ENCODE measurements around the gene DCUN1D5.
A peak's percentile ranks its signal among the peaks of the same experiment; 100 is the strongest.

The DCUN1D5 gene

DNA sequence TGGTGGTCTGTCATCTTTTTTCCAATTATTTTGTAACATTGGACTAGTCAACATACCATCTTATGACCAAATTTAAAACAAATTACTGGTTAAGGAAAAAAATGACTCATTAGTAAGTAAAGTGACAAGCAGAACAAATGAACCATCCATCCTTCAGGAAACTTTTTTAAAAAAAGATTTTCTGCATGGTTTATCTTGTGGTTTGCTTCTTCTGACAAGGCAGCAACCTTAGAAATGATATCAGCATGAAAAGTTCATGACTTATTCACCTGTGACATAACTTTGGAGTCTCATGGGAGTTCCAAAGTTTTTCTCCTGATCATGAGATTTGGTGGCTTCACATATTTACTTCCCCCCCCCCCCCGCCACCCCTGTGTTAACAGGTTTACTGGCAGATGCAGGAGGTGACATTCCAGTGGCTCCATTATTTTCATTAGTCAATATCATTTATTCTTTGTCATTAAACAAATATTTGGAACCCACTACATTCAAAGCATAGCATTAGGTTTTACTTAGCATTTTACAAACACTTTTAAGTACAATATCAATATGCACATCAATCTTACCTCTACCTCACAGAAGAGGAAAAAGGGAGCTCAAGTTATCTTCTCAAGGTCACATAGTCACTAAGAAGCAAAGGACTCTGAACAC is 40.7 kb downstream of the DCUN1D5 start:
- peak overlapping the region; percentile 54 for H3K4me2 ChIP-seq (ENCODE audit: low read length, poor library complexity, severe bottlenecking)
- no peak overlapping the region for H2AFZ ChIP-seq (ENCODE audit: low read depth, low read length)
- H3K4ac ChIP-seq (ENCODE audit: low read depth in 1 of 2, low read length in 2 of 2) = no peak overlapping the region
- DNase-seq = no peak
- H3K14ac ChIP-seq (ENCODE audit: low read length in 2 of 2) = no peak overlapping the region
- H2BK12ac ChIP-seq (ENCODE audit: low read length in 2 of 2) = no peak overlapping the region
- H4K91ac ChIP-seq (ENCODE audit: low read length) = no peak overlapping the region
- H2BK120ac ChIP-seq (ENCODE audit: low read depth, low read length) = no peak overlapping the region
- H3K27me3 ChIP-seq (ENCODE audit: control insufficient read depth in 1 of 2, insufficient read depth in 1 of 2, low read length in 2 of 2) = no peaks in the 10 kb centered on the region
- H2BK5ac ChIP-seq (ENCODE audit: low read depth, low read length, poor library complexity, severe bottlenecking) = peak overlapping the region; percentile 99
- H3K9me3 ChIP-seq (ENCODE audit: control insufficient read depth, low read length) = no peaks in the 10 kb centered on the region
- peaks cover 2% of the 10 kb centered on the region for H3K79me1 ChIP-seq (replicated peaks; ENCODE audit: low read length, poor library complexity, severe bottlenecking)
- H3K4me1 ChIP-seq (ENCODE audit: control insufficient read depth, insufficient read depth, low read depth, low read length) = no peaks in the 10 kb centered on the region
- peak overlapping the region; percentile 100 for H3K27ac ChIP-seq (ENCODE audit: low read length, poor library complexity, severe bottlenecking)
- H3K23ac ChIP-seq (ENCODE audit: low read length in 2 of 2) = no peak overlapping the region
- H4K8ac ChIP-seq (ENCODE audit: low read length) = no peak overlapping the region
- H3K9ac ChIP-seq (ENCODE audit: low read length) = no peak overlapping the region
- H3K18ac ChIP-seq (ENCODE audit: low read depth in 1 of 2, low read length in 2 of 2) = peak overlapping the region in 1 of 2 experiments; percentile 12
- H3K36me3 ChIP-seq (ENCODE audit: control insufficient read depth in 1 of 2, insufficient read depth in 2 of 2, low read depth in 1 of 2, low read length in 2 of 2) = no peaks in the 10 kb centered on the region
- no peak overlapping the region for H2BK15ac ChIP-seq (ENCODE audit: low read depth, poor library complexity, severe bottlenecking)
- H3K4me3 ChIP-seq (ENCODE audit: insufficient read depth in 1 of 2, low read depth in 1 of 2, low read length in 2 of 2) = no peak overlapping the region
- H2AK5ac ChIP-seq (ENCODE audit: low read length, severe bottlenecking) = peak overlapping the region; percentile 100
- WGBS = 88% methylated on average over 1 of the region's 1 CpG

- no peak overlapping the region for H2BK12ac ChIP-seq (ENCODE audit: low read length in 2 of 2)
- no peaks in the 10 kb centered on the region for H3K4me1 ChIP-seq (ENCODE audit: control insufficient read depth, insufficient read depth, low read depth, low read length)
- H3K4me2 ChIP-seq (ENCODE audit: low read length, poor library complexity, severe bottlenecking) = no peak overlapping the region
- no peak overlapping the region for H3K4ac ChIP-seq (ENCODE audit: low read depth in 1 of 2, low read length in 2 of 2)
- peak overlapping the region; percentile 90 for H3K27ac ChIP-seq (ENCODE audit: low read length, poor library complexity, severe bottlenecking)
- H2AFZ ChIP-seq (ENCODE audit: low read depth, low read length) = no peak overlapping the region
- no peak overlapping the region for H3K18ac ChIP-seq (ENCODE audit: low read depth in 1 of 2, low read length in 2 of 2)
- H3K79me1 ChIP-seq (replicated peaks; ENCODE audit: low read length, poor library complexity, severe bottlenecking) = peaks cover 2% of the 10 kb centered on the region
- H2BK120ac ChIP-seq (ENCODE audit: low read depth, low read length) = no peak overlapping the region
- H3K4me3 ChIP-seq (ENCODE audit: insufficient read depth in 1 of 2, low read depth in 1 of 2, low read length in 2 of 2) = no peak overlapping the region
- H2BK5ac ChIP-seq (ENCODE audit: low read depth, low read length, poor library complexity, severe bottlenecking) = no peak overlapping the region
- no peak overlapping the region for H2BK15ac ChIP-seq (ENCODE audit: low read depth, poor library complexity, severe bottlenecking)
- no peaks in the 10 kb centered on the region for H3K9me3 ChIP-seq (ENCODE audit: control insufficient read depth, low read length)
- no peak overlapping the region for H4K91ac ChIP-seq (ENCODE audit: low read length)
- H3K27me3 ChIP-seq (ENCODE audit: control insufficient read depth in 1 of 2, insufficient read depth in 1 of 2, low read length in 2 of 2) = no peaks in the 10 kb centered on the region
- no peaks in the 10 kb centered on the region for H3K36me3 ChIP-seq (ENCODE audit: control insufficient read depth in 1 of 2, insufficient read depth in 2 of 2, low read depth in 1 of 2, low read length in 2 of 2)
- H3K23ac ChIP-seq (ENCODE audit: low read length in 2 of 2) = no peak overlapping the region
- H3K14ac ChIP-seq (ENCODE audit: low read length in 2 of 2) = no peak overlapping the region
- H2AK5ac ChIP-seq (ENCODE audit: low read length, severe bottlenecking) = no peak overlapping the region
- no peak overlapping the region for H3K9ac ChIP-seq (ENCODE audit: low read length)
- DNase-seq = no peak
- no peak overlapping the region for H4K8ac ChIP-seq (ENCODE audit: low read length)
Observed at GRCh38 chr11:103050351-103050750, 41.6 kb downstream of the DCUN1D5 start.

- Histone ChIP-seq H3K9me3 (ENCODE audit: control insufficient read depth, low read length) (no peaks in the 10 kb centered on the region), H4K8ac (ENCODE audit: low read length) (no peak overlapping the region), H4K91ac (ENCODE audit: low read length) (no peak overlapping the region), H2AFZ (ENCODE audit: low read depth, low read length) (no peak overlapping the region), H2BK120ac (ENCODE audit: low read depth, low read length) (no peak overlapping the region), H2BK5ac (ENCODE audit: low read depth, low read length, poor library complexity, severe bottlenecking) (no peak overlapping the region), H3K27ac (ENCODE audit: low read length, poor library complexity, severe bottlenecking) (no peak overlapping the region), H3K79me1 (replicated peaks; ENCODE audit: low read length, poor library complexity, severe bottlenecking) (no peaks in the 10 kb centered on the region), H3K4me3 (ENCODE audit: insufficient read depth in 1 of 2, low read depth in 1 of 2, low read length in 2 of 2) (no peak overlapping the region), H3K4ac (ENCODE audit: low read depth in 1 of 2, low read length in 2 of 2) (no peak overlapping the region), H3K27me3 (ENCODE audit: control insufficient read depth in 1 of 2, insufficient read depth in 1 of 2, low read length in 2 of 2) (no peaks in the 10 kb centered on the region), H2AK5ac (ENCODE audit: low read length, severe bottlenecking) (no peak overlapping the region), H3K14ac (ENCODE audit: low read length in 2 of 2) (no peak overlapping the region), H3K36me3 (ENCODE audit: control insufficient read depth in 1 of 2, insufficient read depth in 2 of 2, low read depth in 1 of 2, low read length in 2 of 2) (no peaks in the 10 kb centered on the region), H2BK12ac (ENCODE audit: low read length in 2 of 2) (no peak overlapping the region), H2BK15ac (ENCODE audit: low read depth, poor library complexity, severe bottlenecking) (no peak overlapping the region), H3K9ac (ENCODE audit: low read length) (no peak overlapping the region), H3K23ac (ENCODE audit: low read length in 2 of 2) (no peak overlapping the region), H3K4me1 (ENCODE audit: control insufficient read depth, insufficient read depth, low read depth, low read length) (no peaks in the 10 kb centered on the region), H3K4me2 (ENCODE audit: low read length, poor library complexity, severe bottlenecking) (no peak overlapping the region), H3K18ac (ENCODE audit: low read depth in 1 of 2, low read length in 2 of 2) (no peak overlapping the region)
- DNase-seq = peak; percentile 22
Observed at GRCh38 chr11:103047837-103048236, 44.1 kb downstream of the DCUN1D5 start.

GRCh38 chr11:103043826-103044678 is 47.9 kb downstream of the DCUN1D5 start:
- H3K4me2 ChIP-seq (ENCODE audit: low read length, poor library complexity, severe bottlenecking) = no peak overlapping the region
- H3K4ac ChIP-seq (ENCODE audit: low read depth in 1 of 2, low read length in 2 of 2) = no peak overlapping the region
- no peaks in the 10 kb centered on the region for H3K36me3 ChIP-seq (ENCODE audit: control insufficient read depth in 1 of 2, insufficient read depth in 2 of 2, low read depth in 1 of 2, low read length in 2 of 2)
- H3K18ac ChIP-seq (ENCODE audit: low read depth in 1 of 2, low read length in 2 of 2) = peak overlapping the region in 1 of 2 experiments; percentile 12
- no peak overlapping the region for H2BK120ac ChIP-seq (ENCODE audit: low read depth, low read length)
- no peak overlapping the region for H2AFZ ChIP-seq (ENCODE audit: low read depth, low read length)
- peak; percentile 74 for DNase-seq
- no peak overlapping the region for H3K4me3 ChIP-seq (ENCODE audit: insufficient read depth in 1 of 2, low read depth in 1 of 2, low read length in 2 of 2)
- no peak overlapping the region for H3K23ac ChIP-seq (ENCODE audit: low read length in 2 of 2)
- no peak overlapping the region for H2AK5ac ChIP-seq (ENCODE audit: low read length, severe bottlenecking)
- H3K9me3 ChIP-seq (ENCODE audit: control insufficient read depth, low read length) = no peaks in the 10 kb centered on the region
- no peaks in the 10 kb centered on the region for H3K27me3 ChIP-seq (ENCODE audit: control insufficient read depth in 1 of 2, insufficient read depth in 1 of 2, low read length in 2 of 2)
- H3K9ac ChIP-seq (ENCODE audit: low read length) = no peak overlapping the region
- H2BK15ac ChIP-seq (ENCODE audit: low read depth, poor library complexity, severe bottlenecking) = no peak overlapping the region
- no peak overlapping the region for H2BK5ac ChIP-seq (ENCODE audit: low read depth, low read length, poor library complexity, severe bottlenecking)
- no peaks in the 10 kb centered on the region for H3K4me1 ChIP-seq (ENCODE audit: control insufficient read depth, insufficient read depth, low read depth, low read length)
- no peak overlapping the region for H3K14ac ChIP-seq (ENCODE audit: low read length in 2 of 2)
- no peak overlapping the region for H3K27ac ChIP-seq (ENCODE audit: low read length, poor library complexity, severe bottlenecking)
- no peak overlapping the region for H4K91ac ChIP-seq (ENCODE audit: low read length)
- H3K79me1 ChIP-seq (replicated peaks; ENCODE audit: low read length, poor library complexity, severe bottlenecking) = no peaks in the 10 kb centered on the region
- no peak overlapping the region for H2BK12ac ChIP-seq (ENCODE audit: low read length in 2 of 2)
- 69% methylated on average over 5 of the region's 7 CpGs for WGBS
- no peak overlapping the region for H4K8ac ChIP-seq (ENCODE audit: low read length)

Data from mesenchymal stem cell (in vitro differentiated cells and primary cell).